NCI-H146 treated with DMSO at 0.1 percent for 48 hours (cell line): ENCODE results near the gene NEGR1.

ENCODE experiments used
- DNase-seq: peaks from one replicate; lab custom pipeline; 2025; ENCODE audit not compliant: unreplicated experiment; lab: John Stamatoyannopoulos, UW

The NEGR1 gene

DNA sequence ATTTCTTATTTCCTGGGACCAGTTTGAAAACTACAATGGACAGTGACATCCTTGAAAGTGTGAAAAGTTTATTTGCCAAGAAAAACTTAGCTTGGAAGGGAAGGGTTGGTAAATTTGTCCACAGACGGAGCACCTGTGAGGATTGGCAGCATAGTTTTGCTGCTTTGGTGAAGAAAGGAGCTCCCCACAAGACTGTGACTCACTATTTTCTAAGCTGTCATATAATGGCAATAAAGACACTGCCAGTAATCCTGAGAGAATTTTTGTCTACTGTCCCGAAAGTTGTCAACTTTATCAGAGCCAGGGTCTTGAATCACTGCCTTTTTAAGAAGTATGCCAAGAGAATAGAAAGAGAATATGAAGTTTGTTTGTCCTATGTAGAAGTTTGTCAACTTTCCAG is 230.8 kb downstream of the NEGR1 start:
- no peak for DNase-seq

DNA sequence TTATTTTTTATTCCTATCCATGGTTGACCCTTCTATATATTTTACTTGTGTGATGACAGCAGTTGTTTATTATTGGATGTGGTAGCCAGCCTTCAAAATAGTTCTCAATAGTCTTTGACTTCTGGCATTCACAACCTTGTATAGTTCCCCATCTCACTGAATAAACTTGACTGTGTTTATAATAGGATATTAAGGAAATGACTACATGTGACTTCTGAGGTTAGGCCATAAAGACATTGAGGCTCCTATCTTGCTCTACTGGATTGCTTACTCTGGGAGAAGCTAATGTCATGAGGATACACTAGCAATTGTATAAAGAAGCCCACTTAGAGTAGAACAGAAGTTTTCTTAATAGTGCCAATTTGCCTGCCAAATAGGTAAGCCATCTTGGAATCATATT is 231.8 kb downstream of the NEGR1 start:
- no peak for DNase-seq

DNA sequence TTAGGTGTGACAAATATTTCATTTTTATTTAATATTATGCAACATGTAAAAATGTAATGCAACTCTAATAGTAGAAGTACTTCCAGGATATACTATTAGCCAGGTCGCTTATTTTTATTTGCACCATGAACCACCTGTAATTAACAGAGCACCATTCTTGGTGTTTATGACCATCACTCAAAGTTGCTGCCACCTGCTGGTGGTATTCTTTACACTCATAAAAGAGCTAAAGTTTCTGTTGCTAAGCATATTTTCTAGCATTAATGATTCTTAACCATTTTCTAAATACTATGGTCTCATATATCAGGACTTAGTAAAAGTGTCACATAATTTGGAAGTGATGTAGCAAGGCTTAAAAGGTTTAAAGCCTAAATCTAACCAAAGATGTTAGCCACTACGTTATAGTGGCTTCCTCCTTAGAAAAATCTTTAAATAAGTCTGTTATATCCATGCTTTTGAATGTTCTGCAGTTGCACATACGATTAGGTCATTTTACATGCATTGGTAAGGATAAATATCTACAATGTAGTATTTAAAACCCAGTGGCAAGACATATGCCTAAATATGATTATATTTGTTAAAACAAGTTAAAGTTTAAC is 244.5 kb downstream of the NEGR1 start:
- peak; percentile 27 for DNase-seq

DNA sequence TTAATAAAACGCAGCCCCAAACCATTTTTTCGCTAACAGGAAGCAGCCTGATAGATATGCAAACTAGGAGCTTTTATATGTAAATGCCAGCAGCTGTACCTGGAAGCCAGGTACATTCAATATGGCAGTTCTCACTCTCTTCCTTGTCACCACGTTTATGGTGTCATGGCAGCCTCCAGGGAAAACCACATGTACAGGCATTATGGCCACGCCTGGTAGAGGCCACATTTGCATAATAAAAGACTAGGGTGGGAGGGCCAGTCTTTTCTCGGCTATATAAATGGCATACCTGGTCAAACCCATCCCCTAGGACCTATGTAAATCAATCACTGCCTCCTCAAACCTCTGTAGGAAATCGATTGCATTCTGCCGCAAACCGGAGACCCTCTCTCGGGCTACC is 247.5 kb downstream of the NEGR1 start:
- peak; percentile 45 for DNase-seq

DNA sequence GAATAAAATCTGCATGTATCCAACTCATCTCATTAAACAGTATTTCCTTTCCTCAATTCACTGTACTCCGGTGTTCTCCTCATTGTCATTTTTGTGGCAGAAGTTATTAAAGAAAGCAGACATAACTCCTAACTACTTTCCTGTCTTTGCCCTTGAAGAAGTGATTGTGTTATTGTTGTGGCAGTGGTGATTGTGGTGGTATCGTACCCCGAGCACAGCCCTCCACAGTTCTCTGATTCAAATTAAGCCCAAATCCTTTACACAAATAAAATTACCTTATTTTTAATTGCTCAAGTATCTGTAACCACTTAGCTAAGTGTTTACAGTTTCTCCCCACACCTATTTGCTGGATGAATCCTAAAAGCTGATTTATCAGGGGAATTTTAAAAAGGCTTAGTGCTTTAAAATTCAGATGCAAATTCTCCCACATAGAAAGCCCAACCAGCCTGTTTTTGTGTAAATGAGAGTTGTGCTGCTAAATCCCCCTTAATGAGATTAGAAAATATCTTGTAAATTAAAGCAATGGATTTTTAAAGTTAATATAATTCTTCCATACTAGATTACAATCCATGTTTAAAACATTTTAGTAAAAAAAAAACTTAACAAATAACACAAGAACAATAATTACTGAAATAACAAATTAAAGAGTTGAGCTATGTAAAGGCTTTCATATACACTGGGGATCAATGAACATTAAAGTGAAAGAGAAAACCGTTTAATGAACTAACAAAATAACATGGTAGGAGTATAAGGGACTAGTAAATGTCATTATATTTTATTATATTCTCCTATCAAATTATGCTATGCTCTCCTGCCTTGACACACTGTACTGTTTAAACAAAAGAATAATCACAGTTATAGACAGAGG is 259.0 kb downstream of the NEGR1 start:
- DNase-seq = no peak

DNA sequence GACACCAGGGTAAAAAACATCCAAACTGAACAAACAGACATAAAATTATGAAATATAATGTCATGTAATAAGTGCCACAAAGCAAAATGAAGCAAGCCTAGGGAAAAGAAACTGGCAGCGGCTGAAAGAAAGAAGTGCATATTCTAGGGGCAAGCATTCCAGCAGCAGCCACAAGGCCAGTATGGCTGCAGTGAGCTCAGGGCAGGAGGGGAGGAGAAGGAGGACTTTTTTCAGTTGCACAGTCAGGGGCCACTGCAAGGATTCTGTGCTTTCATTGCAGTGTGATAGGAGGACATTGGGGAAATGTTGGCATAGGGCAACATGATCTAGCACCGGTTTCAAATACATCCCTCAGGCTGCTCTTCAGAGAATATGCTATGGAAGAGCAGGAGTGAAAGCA is 263.8 kb downstream of the NEGR1 start:
- DNase-seq = no peak

DNA sequence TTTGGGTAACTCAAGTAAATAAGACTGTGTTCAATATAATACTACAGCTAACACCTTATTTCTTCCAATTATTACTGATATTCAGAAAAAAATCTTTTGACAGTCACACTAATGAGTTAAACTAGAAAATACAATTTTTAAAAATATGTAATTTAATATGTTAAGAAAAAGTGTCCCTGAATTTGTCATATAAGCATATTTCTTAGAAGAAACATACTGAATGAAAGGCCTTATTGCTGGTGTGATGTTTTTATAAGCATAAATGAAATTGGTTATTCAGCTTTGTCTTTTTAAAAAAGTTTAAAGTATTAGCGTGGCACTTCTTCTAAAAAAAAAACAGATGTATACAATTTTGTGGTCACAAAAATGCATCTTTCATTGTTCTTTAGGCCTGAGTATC is 267.3 kb downstream of the NEGR1 start:
- no peak for DNase-seq

DNA sequence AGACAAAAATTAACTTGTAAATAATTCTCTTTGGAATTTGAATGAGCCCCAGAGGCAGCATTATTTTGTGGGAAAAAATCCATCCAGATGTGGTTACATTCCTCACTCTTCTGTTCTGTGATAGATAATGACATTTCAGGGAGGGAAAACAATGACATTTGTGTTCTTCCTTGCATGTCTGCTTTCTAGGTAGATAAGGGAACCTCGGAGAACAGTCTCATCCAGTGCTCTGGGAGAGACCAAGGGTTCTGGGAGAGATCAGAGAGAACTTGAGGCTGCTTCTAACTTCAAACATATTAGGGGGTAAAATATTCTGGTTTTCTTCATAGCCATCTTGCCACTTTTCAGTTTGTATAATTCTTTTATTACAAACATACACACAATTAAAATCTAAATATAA is 269.2 kb downstream of the NEGR1 start:
- DNase-seq = no peak

DNA sequence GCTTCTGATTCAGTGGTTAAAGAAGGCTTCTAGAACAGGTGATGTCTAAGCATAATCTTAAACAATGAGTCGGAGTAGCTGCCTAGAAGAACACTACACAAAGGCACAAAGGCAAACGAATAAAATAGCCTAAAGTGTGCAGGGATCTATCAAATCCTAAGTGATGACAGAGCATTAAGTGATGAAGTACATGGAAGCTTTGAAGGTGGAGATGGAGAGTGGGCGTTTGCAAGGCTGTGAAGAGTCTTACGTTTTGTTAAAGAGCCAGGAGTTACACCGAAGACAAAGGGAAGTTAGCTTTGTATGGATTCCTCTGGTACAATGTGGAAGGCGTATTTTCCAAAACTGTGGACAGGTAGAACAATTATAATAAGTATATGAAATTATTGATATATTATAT is 270.6 kb downstream of the NEGR1 start:
- DNase-seq = no peak

DNA sequence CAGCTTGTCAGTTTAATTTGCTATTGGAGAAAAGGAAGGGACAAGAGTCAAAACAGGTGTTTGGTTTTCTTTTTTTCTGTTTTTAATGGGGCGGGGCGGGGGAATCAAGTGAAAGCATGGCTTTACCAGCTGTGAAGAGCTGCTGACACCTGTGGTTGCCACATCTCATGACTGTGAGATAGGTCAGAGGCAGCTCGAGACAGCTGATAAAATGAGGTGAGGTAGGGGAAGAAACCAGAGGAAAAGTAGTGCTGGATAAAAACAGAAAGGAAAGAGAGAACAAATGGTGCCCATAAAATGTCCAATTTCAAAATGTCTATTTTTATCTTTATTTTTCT is 272.3 kb downstream of the NEGR1 start:
- DNase-seq = peak; percentile 57

DNA sequence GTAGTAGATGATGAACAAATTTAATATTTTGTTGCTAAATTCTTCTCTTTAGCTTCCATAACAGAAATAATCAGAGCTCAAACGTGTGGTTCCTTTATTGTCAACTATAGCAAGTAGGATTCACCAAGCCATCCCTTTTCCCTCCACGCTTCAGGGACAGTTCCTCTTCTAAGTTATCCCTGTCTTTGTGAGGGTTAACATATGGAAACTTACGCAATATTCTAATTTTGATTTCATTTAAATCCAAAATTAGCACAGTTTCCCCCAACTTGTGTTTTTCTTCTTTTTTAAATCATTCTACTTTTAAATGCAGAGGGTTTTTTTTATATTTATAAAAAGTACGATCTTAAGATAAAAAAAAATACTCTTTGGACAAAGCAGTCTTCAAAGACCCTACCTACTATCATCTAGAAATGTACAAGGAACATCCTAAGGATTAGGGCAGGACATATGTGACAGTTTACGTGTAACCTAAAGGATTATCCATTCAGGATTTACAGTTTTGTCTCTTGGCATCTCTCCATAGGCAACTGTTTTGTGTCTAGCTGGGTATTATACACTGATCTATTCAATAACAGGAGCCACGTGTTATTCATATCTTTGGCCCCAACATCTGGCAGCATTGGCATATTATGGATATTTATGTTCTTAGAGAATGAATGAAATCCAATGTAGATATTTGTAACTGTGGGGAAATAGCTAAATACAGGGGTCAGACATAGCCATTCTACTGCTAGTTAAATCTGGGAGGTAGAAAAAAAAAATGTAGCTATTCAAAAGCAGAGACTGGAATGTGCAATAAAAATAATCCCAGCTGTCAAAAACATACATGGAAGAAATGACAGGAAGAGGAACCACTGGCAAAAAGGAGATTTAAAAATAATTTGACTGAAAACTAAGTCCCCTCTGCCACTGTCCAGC is 272.9 kb downstream of the NEGR1 start:
- no peak for DNase-seq

DNA sequence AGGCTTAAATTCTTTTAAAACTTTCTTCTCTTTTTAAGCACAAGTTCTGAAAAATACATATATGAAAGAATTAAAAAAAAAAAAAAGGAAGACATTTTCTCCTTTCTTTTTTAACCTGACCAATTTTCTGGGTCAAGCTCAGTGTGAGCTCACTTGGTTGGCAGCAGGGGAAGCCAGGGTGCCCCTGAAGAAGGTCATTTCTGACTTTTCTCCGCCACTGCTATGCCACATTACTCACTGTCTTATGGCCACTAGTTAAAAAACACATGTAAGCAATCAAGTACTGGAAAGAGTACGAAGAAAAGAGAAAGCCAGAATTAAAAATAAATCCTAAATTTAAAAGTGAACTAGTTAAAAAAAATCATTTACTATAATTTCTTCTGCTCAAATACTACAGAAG is 275.0 kb downstream of the NEGR1 start:
- DNase-seq = no peak

DNA sequence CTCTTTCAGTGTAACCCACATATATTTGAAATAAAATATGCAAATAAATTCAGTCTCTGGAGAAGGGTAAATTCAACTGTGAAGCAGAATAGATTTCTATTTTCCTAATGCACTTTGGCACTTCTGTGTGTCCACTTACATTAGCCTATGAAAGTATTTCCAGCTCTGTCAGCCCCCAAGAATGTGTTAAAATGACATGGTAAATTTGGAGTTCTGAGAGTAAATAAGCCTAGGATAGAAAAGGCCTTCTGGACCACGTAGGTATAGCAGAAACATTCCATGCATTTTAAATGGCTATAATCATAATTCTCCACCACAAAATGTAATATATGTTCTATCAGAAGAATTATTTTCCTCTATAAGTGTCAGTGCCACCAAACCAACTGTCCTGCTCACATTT is 276.2 kb downstream of the NEGR1 start:
- no peak for DNase-seq

DNA sequence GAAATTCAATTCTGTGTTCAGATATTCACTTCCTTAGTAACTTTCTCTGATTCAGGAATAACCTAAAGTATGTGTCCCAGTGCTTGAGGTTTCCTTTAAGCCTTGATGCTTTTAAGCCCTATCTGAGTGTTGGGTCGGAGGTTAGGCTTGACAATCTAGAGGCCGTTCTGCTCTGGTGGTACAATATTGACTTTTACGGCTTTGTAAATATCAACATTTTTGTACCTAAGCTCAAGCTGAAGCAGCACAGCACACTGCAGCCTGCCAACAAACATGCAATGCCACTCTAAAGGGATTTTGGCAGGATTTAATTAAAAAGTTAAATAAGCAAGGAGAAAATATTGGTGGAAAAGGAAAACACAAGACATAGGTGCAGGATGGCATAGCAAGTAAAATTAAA is 279.2 kb downstream of the NEGR1 start:
- peak; percentile 28 for DNase-seq

DNA sequence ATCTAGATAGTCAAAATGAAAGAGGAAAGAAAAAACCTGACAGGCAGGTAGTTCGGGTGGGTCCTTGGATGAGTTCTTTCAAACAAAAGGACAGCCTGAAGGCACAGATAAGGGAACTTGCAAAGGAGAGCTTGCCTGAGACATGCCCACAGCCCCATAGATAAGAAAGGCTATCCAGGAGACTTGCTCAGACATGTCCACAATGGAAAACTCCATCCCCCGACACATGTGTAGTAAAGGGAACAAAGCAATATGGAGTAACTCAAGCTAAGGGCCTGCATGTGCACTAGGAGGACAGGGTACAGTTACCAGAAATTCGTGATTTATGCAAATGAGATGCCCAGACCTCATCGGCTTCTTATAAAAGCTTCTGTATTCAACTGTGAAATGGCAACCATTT is 281.5 kb downstream of the NEGR1 start:
- DNase-seq = peak; percentile 97

DNA sequence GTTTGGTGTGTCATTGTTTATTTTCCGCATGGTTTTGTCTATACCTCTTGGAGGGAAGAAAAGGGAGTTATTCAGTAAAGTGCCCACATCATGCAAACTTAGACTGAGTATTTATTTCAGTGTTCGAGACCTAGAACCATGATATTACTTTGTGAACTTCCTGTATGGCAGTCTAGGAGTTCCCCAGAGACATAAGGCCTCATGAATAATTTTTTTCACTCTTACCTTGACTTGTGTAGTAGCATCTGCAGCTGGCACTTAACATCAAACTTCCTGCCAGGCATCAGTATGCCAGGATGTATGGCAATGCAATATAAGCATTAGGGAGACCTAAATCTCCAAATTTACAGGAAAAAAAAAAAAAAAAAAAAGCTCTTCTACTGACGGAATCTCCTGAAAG is 287.7 kb downstream of the NEGR1 start:
- no peak for DNase-seq

DNA sequence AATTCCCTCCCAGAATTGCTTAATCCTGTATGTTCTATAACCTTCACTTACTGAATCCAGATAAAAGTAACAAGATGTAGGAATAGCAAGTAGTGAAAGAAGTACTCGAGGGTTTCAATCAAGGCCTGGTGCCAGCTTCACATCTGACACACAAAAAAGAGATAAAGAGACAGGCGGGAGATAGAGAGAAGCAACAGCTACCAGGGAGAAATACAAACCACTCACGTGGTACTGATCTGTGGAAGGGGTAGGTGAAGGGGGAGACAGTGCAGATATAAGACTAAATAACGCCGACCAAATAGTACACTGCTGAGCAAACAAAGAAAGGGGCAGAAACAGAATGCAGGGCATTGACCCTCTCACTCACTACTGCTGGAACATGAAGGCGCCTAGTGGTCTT is 295.2 kb downstream of the NEGR1 start:
- no peak for DNase-seq

DNA sequence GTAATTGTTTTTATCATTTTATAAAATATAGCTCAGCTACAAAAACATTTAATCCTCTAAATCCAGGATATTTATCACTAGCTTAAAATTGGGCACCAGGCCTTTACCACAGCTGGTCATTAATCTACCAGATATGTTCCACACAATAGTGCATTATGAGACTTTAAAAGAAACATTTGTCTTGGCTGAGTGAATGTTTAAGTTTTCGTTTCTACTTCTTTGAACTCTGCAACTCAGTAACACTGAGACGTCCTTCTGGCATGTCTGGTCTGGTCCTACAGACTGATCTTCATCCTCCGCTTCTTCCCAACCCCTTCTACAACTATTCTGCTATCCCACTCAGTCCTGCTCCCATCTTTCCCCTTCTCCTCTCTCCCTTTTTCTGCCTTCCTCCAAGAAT is 296.2 kb downstream of the NEGR1 start:
- no peak for DNase-seq

DNA sequence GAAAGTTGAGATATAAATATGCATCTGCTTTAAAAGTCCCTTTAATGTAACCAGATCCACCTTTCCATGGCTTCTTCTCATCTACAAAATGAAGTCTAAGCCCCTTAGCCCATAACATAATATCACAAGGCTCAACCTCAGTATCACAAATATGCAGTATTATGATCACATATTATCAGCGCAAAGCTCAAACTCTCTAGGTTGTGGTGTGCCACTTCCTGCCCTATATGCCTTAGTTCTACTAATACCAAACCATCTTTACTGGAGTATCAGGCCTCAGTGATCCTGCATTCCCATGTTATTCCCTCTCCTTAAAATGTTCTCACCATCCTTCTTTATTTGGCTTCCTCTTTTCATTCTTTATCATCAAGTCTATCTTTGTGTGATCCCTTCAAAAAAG is 301.8 kb downstream of the NEGR1 start:
- no peak for DNase-seq

DNA sequence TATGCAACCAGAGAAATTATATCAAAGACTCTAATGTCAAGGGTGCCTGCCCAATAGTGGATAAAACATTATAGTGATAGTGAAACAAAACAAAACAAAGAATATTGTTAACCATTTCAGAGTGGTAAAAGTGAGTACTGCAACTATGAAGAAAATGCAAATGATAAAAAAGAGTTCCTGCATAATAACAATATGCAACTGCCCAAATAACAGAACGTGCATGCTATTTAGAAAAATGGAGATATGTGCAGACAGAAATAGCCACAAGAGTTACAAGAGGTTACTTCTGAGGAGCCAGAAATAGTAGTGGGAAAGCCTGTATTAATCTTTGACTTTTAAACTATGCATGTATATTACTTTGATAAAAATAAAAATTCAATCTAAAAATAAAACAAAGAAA is 302.5 kb downstream of the NEGR1 start:
- DNase-seq = no peak

DNA sequence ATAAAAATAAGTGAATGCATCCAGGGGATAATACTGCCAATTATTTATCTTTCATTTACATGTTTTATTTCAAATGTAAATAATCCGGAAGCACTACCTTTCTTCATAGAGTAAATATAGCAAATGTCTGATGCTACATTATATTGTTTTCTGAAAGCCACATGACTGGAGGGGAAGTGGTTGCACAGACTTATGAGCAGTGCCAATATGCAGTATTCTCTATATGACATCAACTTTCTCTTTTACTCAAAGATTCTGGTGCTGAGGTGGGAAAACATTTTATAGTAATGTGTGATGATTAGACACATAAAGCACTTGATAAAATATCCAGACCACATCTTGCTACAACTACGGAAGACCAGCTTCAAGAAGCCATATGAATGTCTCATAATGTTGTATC is 314.7 kb downstream of the NEGR1 start:
- no peak for DNase-seq

DNA sequence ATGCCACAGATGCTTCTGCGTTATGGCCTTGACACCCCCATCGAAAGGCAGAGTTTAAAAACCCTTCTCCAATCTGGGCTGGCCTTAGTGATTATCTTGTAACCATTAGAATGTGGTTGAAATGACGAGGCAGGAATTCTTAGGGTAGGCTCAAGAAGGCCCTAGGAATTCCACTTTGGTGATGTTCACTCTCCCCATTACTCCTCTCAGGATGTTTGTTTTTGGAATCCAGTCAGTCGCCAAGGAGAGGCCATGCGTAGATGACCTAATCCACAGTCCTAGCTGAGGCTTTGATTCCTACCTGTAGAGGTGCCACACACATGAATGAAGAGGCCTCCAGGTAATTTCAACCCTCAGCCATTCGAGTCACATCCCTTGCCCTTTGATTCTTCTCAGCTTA is 318.2 kb downstream of the NEGR1 start:
- DNase-seq = no peak
